Stimulated activated naive CD4-positive, alpha-beta T cell (primary cell): ENCODE measurements around the gene STPG3.

Experiments
- DNase-seq, 6 experiments: peaks; one replicate each; lab custom pipeline; 2025; lab: John Stamatoyannopoulos, UW

Gene STPG3

GRCh38 chr9:137279741-137280473 lies 28.8 kb downstream of the STPG3 start:
- DNase-seq: no peak

- no peak for DNase-seq
These were observed 29.6 kb downstream of the STPG3 start for GRCh38 chr9:137280474-137281344.

GRCh38 chr9:137281345-137282116 lies 30.4 kb downstream of the STPG3 start:
- DNase-seq: no peak

GRCh38 chr9:137286975-137287383 lies 35.9 kb downstream of the STPG3 start:
- DNase-seq: no peak

DNA sequence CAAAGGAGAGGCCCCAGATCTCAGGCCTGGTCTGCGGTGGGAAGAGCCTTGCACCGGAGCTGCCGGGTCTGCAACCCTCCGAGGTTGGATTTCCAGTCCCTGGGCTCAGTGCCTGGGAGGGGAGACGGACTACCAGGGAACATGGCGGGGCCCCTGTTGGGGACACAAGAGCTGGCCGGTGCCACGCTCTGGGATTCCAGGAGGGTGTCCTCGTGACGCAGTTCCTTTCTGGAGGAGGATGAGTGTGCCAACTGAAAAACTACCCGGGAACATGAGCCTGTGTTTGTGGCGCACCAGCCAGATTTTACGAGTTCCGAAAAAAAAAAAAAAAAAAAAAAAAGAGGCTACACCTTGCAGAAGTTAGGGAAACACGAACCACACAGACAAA lies 42.0 kb downstream of the STPG3 start:
- no peak for DNase-seq

DNA sequence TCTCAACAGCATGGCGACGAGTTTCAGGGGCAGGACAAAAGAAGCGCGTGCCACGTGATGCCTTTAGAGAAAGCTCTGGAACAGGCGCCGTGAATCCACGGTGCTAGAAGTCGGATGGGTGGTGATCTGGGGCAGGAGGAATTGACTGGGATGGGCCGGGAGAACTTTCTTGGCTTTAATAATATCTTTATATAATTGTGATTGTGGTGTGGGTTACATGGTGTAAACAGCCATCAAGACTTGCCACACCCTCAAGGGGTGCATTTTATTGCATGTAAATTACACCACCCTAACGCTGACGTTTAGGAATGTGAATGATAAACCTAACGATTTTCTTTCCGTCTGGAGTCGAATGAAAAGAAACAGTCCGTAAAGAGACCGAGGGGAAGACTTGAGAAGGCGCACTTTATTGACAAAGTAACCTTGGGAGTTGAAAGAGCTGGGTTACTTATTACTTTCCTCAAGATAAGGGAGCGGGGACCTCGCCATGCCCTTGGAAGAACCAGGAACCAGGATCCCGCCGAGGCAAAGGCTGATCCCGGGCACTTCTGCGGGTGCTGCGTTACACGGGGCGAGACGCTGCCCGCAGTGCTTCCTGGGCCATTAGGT lies 42.5 kb downstream of the STPG3 start:
- no peak for DNase-seq

- no peak for DNase-seq
These were observed 43.1 kb downstream of the STPG3 start for GRCh38 chr9:137294091-137294680.

DNA sequence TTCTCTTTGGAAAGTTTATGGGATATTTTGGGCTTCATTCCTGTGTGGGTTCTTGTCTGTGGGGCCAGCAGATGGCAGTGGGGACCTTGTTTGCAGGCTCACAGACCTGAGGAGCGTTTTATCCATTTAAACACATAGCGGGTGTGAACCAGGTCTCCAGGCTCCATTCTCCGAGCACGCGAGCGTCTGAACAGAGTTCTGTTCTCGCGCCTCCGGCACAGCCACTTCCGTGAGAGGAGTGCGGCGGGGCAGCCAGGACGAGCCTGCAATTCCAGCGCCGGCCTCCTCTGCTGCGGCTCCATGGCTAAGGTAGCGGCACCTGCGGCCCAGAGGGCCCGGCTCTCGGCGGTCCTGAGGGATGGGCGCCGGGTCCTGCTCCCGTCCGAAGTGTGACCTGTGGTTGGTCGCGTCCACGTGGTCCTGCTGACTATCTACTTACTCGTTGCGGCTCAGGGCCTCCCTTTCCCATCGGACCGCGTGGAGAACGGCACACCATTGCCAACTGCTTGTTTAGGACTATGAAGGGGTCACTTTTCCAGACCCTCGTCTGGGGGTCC lies 43.7 kb downstream of the STPG3 start:
- peak in 2 of 6 experiments; percentile 30 to 31 for DNase-seq

- DNase-seq: peak in 3 of 6 experiments; percentile 45 to 53 (median 50)
These were observed 44.2 kb downstream of the STPG3 start for GRCh38 chr9:137295238-137295811.

DNA sequence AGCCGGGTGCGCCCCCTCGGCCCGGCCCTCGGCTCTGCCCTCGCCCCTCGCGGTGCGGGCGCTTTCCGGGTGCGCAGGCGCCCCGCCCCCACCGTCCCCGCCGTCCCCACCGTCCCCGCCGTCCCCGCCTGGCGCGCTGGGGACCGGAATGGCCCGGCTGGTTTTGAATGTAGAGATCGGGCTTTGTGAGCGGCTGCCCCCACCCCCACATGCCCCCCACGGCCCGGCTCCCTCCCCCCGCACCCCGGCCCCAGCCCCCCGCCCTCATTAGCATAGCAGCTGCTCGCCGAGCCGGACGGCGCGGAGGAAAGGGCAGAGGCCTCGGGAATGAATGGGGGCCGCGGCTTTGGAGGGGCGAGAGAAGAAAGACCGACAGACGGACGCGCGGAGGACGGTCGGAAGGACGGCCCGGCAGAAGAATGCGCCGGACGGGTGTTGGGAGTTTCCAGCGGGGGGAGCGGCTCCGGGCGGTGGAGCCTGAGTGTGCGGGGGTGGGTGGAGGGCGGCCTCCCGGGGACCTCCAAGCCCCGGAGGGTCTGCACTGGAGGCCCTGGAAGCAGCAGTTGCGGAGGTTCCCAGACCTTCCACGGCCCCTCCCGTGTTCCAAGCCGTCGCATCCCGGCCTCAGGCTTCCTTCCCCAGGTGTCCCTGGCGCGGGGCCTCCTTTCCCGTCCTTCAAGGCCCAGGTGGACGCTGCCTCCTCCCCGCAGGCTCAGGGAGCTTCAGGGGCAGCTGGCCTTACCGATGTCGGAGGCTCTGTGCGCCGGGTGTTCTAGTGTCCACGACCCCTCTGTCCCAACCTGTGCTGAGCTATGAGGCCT lies 45.0 kb downstream of the STPG3 start:
- no peak for DNase-seq

- DNase-seq: no peak
These were observed 45.9 kb downstream of the STPG3 start for GRCh38 chr9:137296670-137297664.

GRCh38 chr9:137297966-137298365 lies 46.9 kb downstream of the STPG3 start:
- DNase-seq: no peak

DNA sequence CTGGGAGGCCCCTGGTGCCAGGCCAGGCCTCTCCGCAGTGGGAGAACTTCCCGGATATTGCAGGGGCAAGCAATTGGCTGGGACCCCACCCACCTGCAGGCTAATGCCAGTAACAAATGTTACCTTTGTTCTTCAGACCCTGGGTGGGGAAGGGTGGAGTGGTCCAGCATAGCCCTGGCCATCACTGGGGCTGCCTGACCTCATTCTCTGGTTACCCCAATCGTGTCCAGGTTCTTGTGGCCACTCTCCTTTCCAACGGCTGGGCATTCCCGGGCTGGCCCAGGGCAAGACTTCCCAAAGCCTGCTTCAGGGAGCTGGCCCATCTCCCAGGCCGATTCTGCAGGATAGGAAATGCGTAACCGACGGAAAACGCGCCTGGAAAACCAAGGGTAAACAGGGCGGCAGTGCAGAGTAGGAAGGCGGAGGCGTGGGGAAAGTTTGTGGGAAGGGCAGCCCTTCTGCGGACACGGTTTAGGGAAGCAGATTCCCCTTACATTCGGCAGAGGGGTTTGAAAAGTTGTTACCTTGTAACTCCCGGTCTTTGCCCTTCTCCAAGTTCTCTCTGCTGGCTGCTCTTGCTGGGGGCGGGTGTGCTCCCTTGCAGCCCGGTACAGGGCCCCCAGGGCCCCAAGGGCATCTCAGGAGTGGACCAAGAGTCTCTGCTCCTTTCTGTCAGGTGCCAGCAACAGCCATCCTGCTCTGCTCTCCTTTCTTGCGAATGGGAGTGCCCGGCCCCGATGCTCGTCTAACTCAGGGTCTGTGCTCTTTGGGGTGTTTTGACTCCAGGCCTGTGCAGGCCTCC lies 47.5 kb downstream of the STPG3 start:
- no peak for DNase-seq

GRCh38 chr9:137299203-137299565 lies 48.1 kb downstream of the STPG3 start:
- DNase-seq: no peak

GRCh38 chr9:137299938-137300337 lies 48.9 kb downstream of the STPG3 start:
- no peak for DNase-seq

GRCh38 chr9:137300567-137301080 lies 49.5 kb downstream of the STPG3 start:
- DNase-seq: no peak

DNA sequence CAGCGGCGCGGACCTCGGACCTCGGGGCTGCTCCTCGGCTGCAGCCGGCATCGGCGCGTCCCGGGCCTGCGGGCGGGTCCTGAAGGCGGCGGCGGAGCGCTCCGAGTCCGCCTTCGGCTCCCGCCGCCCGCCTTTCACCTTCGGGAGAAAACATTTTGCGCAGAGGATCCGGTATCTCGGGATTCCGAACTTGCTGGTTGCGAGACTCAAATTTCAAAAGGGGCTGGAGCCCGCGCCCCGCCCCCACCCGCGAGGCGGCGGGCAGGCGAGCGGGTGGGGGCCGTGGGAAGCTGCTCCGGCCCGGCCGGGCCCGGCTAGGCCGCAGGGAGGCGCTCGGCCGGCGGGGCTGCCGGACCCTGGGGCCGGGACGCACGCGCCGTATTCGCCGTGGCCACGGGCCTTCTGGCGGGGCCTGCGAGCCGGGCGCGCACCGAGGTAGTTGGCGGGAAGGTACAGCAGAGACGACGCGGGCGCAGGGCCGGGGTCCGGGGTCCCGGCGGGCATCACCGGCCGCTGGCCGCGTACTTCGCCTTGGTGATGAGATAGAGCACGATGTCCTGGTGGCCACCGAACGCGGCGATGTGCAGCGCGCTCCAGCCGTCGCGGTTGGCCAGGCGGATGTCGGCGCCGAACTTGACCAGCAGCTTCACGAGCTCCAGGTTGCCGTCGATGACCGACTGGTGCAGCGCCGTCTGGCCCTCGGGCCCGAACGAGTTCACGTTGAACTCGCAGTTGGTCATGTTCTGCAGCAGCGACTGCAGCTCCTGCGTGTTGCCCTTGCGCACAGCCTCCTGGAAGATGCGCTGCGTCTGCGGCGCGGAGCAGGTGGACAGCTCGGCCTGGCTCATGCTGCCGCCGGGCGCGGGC lies 50.2 kb downstream of the STPG3 start:
- peak in 1 of 6 experiments; percentile 23 for DNase-seq
